DND-41 (cell line): ENCODE results near the gene RGS6.
"Not testable (repeated sequence)": the region's sequence is repeated elsewhere in the genome, so short reads cannot be mapped to it uniquely, and the experiment has no call there.

Experiments used
- ATAC-seq: fragments of 200-7000 bp; cut with Tn5 transposase; 3 replicates; pipeline ENCODE4 v1.9.1; 2021; ENCODE audit warnings: low read depth; ENCODE audit not compliant: insufficient read depth
- DNase-seq: peaks from one replicate; pipeline ENCODE4 v3.0.0-alpha.2; 2020
- H2AFZ ChIP-seq: 2 replicates; pipeline ENCODE4 v1.6.0; 2012; ENCODE audit warnings: low read depth, low read length
- H3K27ac ChIP-seq: 2 replicates; pipeline ENCODE4 v1.5.1; 2012; ENCODE audit warnings: low read length, inconsistent platforms
- H3K27me3 ChIP-seq: fragments of 200-600 bp; sonication (generic); 2 replicates; pipeline ENCODE4 v1.6.0; 2012; ENCODE audit warnings: low read length, mild to moderate bottlenecking, inconsistent platforms; ENCODE audit not compliant: insufficient read depth, poor library complexity
- H3K36me3 ChIP-seq: 2 replicates; pipeline ENCODE4 v1.5.1; 2012; ENCODE audit warnings: low read length, inconsistent platforms; ENCODE audit not compliant: insufficient read depth
- H3K4me1 ChIP-seq: 2 replicates; pipeline ENCODE4 v1.5.1; 2012; ENCODE audit warnings: mild to moderate bottlenecking, low read length; ENCODE audit not compliant: insufficient read depth
- H3K4me2 ChIP-seq: 2 replicates; pipeline ENCODE4 v1.6.0; 2012; ENCODE audit warnings: mild to moderate bottlenecking, moderate library complexity, low read length, inconsistent platforms; ENCODE audit not compliant: insufficient read depth
- H3K4me3 ChIP-seq, 2 experiments: fragments of 200-600 bp in 1 of 2; shearing (Covaris generic) in 1 of 2; 2 replicates each; pipeline ENCODE4 v1.5.1; 2012 to 2016; ENCODE audit warnings: inconsistent platforms in 2 of 2, low read length in 2 of 2, mild to moderate bottlenecking in 2 of 2, low read depth in 1 of 2, moderate library complexity in 1 of 2
- H3K79me2 ChIP-seq: 2 replicates; pipeline ENCODE4 v1.6.0; 2012; ENCODE audit warnings: low read length, inconsistent platforms; ENCODE audit not compliant: insufficient read depth
- H3K9ac ChIP-seq: 2 replicates; pipeline ENCODE4 v1.6.0; 2012; ENCODE audit warnings: low read depth, mild to moderate bottlenecking, inconsistent platforms, low read length, moderate library complexity
- H3K9me3 ChIP-seq: 2 replicates; pipeline ENCODE4 v1.5.1; 2012; ENCODE audit warnings: low read length, moderate library complexity, mild to moderate bottlenecking, inconsistent platforms; ENCODE audit not compliant: insufficient read depth, severe bottlenecking
- H4K20me1 ChIP-seq: 2 replicates; pipeline ENCODE4 v1.6.0; 2012; ENCODE audit warnings: low read length; ENCODE audit not compliant: insufficient read depth
- CTCF ChIP-seq: IDR thresholded peaks from 2 replicates; pipeline ENCODE4 v1.5.1; 2012; ENCODE audit warnings: borderline replicate concordance, low read length, moderate library complexity, mild to moderate bottlenecking; ENCODE audit not compliant: poor library complexity, severe bottlenecking; ENCODE audit errors: extremely low read depth
- EZH2 ChIP-seq: IDR thresholded peaks from 3 replicates; pipeline ENCODE4 v1.6.1; 2012; ENCODE audit warnings: borderline replicate concordance, low read depth, mild to moderate bottlenecking, moderate library complexity, low read length, inconsistent platforms; ENCODE audit not compliant: severe bottlenecking

The RGS6 gene

DNA sequence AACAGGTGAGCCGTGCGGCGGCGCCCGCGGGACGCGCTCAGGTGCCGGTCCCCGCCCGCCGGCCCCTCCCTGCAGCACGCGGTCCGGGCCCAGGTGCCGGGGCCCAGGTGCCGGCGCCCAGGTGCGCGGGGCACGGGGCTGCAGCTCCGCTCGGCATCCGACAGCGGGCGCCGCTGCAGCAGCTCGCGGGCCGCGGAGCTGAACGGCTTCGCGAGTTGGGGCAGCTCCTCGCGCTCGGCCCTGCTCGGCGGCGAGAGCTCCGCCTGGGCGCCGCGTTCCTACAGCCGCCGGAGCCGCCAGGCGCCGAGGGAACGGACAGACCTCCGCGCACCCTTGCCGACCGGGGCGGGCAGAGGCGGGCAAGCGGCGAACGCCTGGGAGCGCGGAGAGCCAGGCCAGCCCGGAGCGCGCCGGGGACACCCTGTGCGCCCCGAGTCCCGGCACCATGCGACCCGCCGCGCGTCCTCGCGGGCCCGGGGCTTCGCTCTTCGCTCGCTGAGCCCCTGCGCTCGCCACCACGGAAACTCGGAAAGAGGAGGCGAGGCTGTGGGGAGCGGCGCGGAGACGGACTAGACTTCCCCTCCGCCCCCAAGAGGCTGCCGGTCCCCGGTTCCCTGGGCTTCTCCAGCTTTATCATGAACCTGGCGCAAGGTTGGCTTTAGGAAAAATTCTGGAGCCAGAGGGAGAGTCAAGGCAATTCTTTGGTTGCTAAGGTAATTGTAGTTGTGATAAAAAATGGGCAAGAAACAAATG lies at the start of gene RGS6:
TSS of gene RGS6 (plus strand) at position 201 of the 753 bp plus-strand sequence.
- H3K9me3 ChIP-seq, result no peaks in the 10 kb centered on the region
- no peaks in the 10 kb centered on the region for H3K4me1 ChIP-seq
- no peak within 1 kb of the TSS for H2AFZ ChIP-seq
- no peaks in the 10 kb centered on the region for H3K36me3 ChIP-seq
- H3K27me3 ChIP-seq, result peaks cover 7% of the 10 kb centered on the region
- no peak within 1 kb of the TSS for H3K9ac ChIP-seq
- no peaks in the 10 kb centered on the region for H4K20me1 ChIP-seq
- no peak within 1 kb of the TSS for H3K27ac ChIP-seq
- H3K4me3 ChIP-seq, result no peak within 1 kb of the TSS
- no peaks in the 10 kb centered on the region for H3K79me2 ChIP-seq
- H3K4me2 ChIP-seq, result no peak within 1 kb of the TSS
- no peak for TF ChIP-seq CTCF
- no peak for TF ChIP-seq EZH2
- ATAC-seq (no peak), DNase-seq (no peak)

- Histone ChIP-seq H2AFZ (no peak overlapping the region), H3K27me3 (no peaks in the 10 kb centered on the region), H3K36me3 (no peaks in the 10 kb centered on the region), H3K79me2 (no peaks in the 10 kb centered on the region), H3K4me1 (no peaks in the 10 kb centered on the region), H3K27ac (no peak overlapping the region), H3K9me3 (peaks cover 2% of the 10 kb centered on the region), H3K4me3 (no peak overlapping the region), H3K4me2 (no peak overlapping the region), H3K9ac (no peak overlapping the region), H4K20me1 (no peaks in the 10 kb centered on the region)
- ATAC-seq (no peak), DNase-seq (no peak)
- TF ChIP-seq CTCF, result no peak
- TF ChIP-seq EZH2, result no peak
Measured at GRCh38 chr14:71883094-71883493, 49.1 kb upstream of the RGS6 start.

GRCh38 chr14:71885301-71885700 lies 46.9 kb upstream of the RGS6 start:
- H3K4me3 ChIP-seq, result no peak overlapping the region
- no peak overlapping the region for H3K9ac ChIP-seq
- H3K79me2 ChIP-seq, result no peaks in the 10 kb centered on the region
- no peaks in the 10 kb centered on the region for H3K4me1 ChIP-seq
- TF ChIP-seq CTCF, result no peak
- no peak for TF ChIP-seq EZH2
- ATAC-seq (no peak), DNase-seq (no peak)
- no peaks in the 10 kb centered on the region for H3K36me3 ChIP-seq
- no peaks in the 10 kb centered on the region for H4K20me1 ChIP-seq
- no peak overlapping the region for H2AFZ ChIP-seq
- no peaks in the 10 kb centered on the region for H3K9me3 ChIP-seq
- no peak overlapping the region for H3K4me2 ChIP-seq
- H3K27ac ChIP-seq, result no peak overlapping the region
- H3K27me3 ChIP-seq, result no peaks in the 10 kb centered on the region

GRCh38 chr14:71887802-71888201 lies 44.4 kb upstream of the RGS6 start:
- not testable (repeated sequence) for H3K36me3 ChIP-seq, H3K27me3 ChIP-seq, H3K4me3 ChIP-seq, ATAC-seq, H2AFZ ChIP-seq, H3K79me2 ChIP-seq, H3K4me2 ChIP-seq, H3K4me1 ChIP-seq, H3K9ac ChIP-seq, H3K27ac ChIP-seq, DNase-seq, H3K9me3 ChIP-seq, H4K20me1 ChIP-seq
